OCI-LY3 (cell line): ENCODE measurements around the gene TTC32.

ENCODE experiments used
- H2AFZ ChIP-seq: fragments of 200-600, 300-600 bp; shearing (Covaris generic); 2 replicates; pipeline ENCODE4 v1.6.0; 2014; ENCODE audit warnings: antibody characterized with exemption, low read depth, low read length
- H3K27ac ChIP-seq: fragments of 200-600, 300-600 bp; sonication (generic); 2 replicates; pipeline ENCODE4 v1.5.1; 2014; ENCODE audit warnings: mild to moderate bottlenecking, low read length, moderate library complexity, mixed read lengths
- H3K27me3 ChIP-seq: fragments of 200-600, 300-600 bp; sonication (generic); 2 replicates; pipeline ENCODE4 v1.6.1; 2014; ENCODE audit warnings: low read depth, low read length, mixed read lengths
- H3K36me3 ChIP-seq: fragments of 200-600, 300-600 bp; sonication (generic); replicated peaks from 2 replicates; pipeline ENCODE3; 2014; ENCODE audit warnings: low read depth, low read length, mixed read lengths
- H3K4me1 ChIP-seq: fragments of 300-600, 200-600 bp; sonication (generic); 2 replicates; pipeline ENCODE4 v1.6.1; 2014; ENCODE audit warnings: low read length, mixed read lengths
- H3K4me2 ChIP-seq: fragments of 200-600, 300-600 bp; sonication (generic); 2 replicates; pipeline ENCODE4 v1.6.1; 2014; ENCODE audit warnings: low read length, mixed read lengths
- H3K4me3 ChIP-seq: fragments of 300-600, 200-600 bp; sonication (generic); 2 replicates; pipeline ENCODE4 v1.5.1; 2014; ENCODE audit warnings: antibody characterized with exemption, mild to moderate bottlenecking, low read length, moderate library complexity
- H3K79me2 ChIP-seq: fragments of 300-600, 200-600 bp; shearing (Covaris generic); 2 replicates; pipeline ENCODE4 v1.6.1; 2014; ENCODE audit warnings: mild to moderate bottlenecking, low read length, mixed read lengths
- H3K9ac ChIP-seq: fragments of 300-600, 200-600 bp; shearing (Covaris generic); 2 replicates; pipeline ENCODE4 v1.6.0; 2014; ENCODE audit warnings: mild to moderate bottlenecking, low read length, moderate library complexity
- H3K9me3 ChIP-seq: fragments of 200-600, 300-600 bp; shearing (Covaris generic); 2 replicates; pipeline ENCODE4 v1.6.1; 2014; ENCODE audit warnings: low read length, mixed read lengths; ENCODE audit not compliant: insufficient read depth
- H4K20me1 ChIP-seq: fragments of 200-600, 300-600 bp; sonication (generic); 2 replicates; pipeline ENCODE4 v1.6.1; 2016; ENCODE audit warnings: low read length, mixed read lengths; ENCODE audit not compliant: insufficient read depth
- CTCF ChIP-seq: fragments of 200-600, 300-600 bp; sonication (generic); IDR thresholded peaks from 2 replicates; pipeline ENCODE4 v1.5.1; 2014; ENCODE audit warnings: antibody characterized with exemption, low read length, low read depth
- EZH2phosphoT487 ChIP-seq: fragments of 200-600 bp; shearing (Covaris generic); IDR thresholded peaks from 2 replicates; pipeline ENCODE4 v1.6.1; 2018; ENCODE audit warnings: antibody characterized with exemption, mixed run types, low read depth

The TTC32 gene

GRCh38 chr2:19859565-19859964 is 42.2 kb downstream of the TTC32 start:
- H4K20me1 ChIP-seq = no peaks in the 10 kb centered on the region
- H3K27me3 ChIP-seq = no peaks in the 10 kb centered on the region
- no peaks in the 10 kb centered on the region for H3K79me2 ChIP-seq
- TF ChIP-seq EZH2phosphoT487 (no peak), CTCF (no peak)
- peaks cover 23% of the 10 kb centered on the region for H3K4me1 ChIP-seq
- H3K4me2 ChIP-seq = no peak overlapping the region
- no peak overlapping the region for H3K27ac ChIP-seq
- H3K9me3 ChIP-seq = no peaks in the 10 kb centered on the region
- H3K4me3 ChIP-seq = no peak overlapping the region
- no peak overlapping the region for H2AFZ ChIP-seq
- no peak overlapping the region for H3K9ac ChIP-seq
- no peaks in the 10 kb centered on the region for H3K36me3 ChIP-seq

GRCh38 chr2:19857806-19858205 is 44.0 kb downstream of the TTC32 start:
- TF ChIP-seq EZH2phosphoT487 = no peak
- no peak for TF ChIP-seq CTCF
- no peaks in the 10 kb centered on the region for H3K36me3 ChIP-seq
- H3K4me1 ChIP-seq = peaks cover 7% of the 10 kb centered on the region
- H3K27me3 ChIP-seq = no peaks in the 10 kb centered on the region
- H3K79me2 ChIP-seq = no peaks in the 10 kb centered on the region
- H3K4me2 ChIP-seq = no peak overlapping the region
- H2AFZ ChIP-seq = no peak overlapping the region
- no peak overlapping the region for H3K9ac ChIP-seq
- H3K27ac ChIP-seq = no peak overlapping the region
- no peak overlapping the region for H3K4me3 ChIP-seq
- H3K9me3 ChIP-seq = no peaks in the 10 kb centered on the region
- H4K20me1 ChIP-seq = no peaks in the 10 kb centered on the region

GRCh38 chr2:19857100-19857499 is 44.7 kb downstream of the TTC32 start:
- no peaks in the 10 kb centered on the region for H4K20me1 ChIP-seq
- no peak for TF ChIP-seq EZH2phosphoT487
- no peak for TF ChIP-seq CTCF
- H3K36me3 ChIP-seq = no peaks in the 10 kb centered on the region
- H3K4me1 ChIP-seq = peaks cover 5% of the 10 kb centered on the region
- H3K9ac ChIP-seq = no peak overlapping the region
- H3K79me2 ChIP-seq = no peaks in the 10 kb centered on the region
- no peak overlapping the region for H2AFZ ChIP-seq
- H3K27me3 ChIP-seq = no peaks in the 10 kb centered on the region
- peak overlapping the region; percentile 27; the same call in 1 of the 2 replicates for H3K4me2 ChIP-seq
- H3K9me3 ChIP-seq = no peaks in the 10 kb centered on the region
- H3K4me3 ChIP-seq = no peak overlapping the region
- H3K27ac ChIP-seq = no peak overlapping the region

- no peaks in the 10 kb centered on the region for H3K9me3 ChIP-seq
- H4K20me1 ChIP-seq = no peaks in the 10 kb centered on the region
- no peaks in the 10 kb centered on the region for H3K27me3 ChIP-seq
- TF ChIP-seq CTCF = no peak
- TF ChIP-seq EZH2phosphoT487 = no peak
- peaks cover 5% of the 10 kb centered on the region for H3K4me1 ChIP-seq
- no peak overlapping the region for H3K27ac ChIP-seq
- no peak overlapping the region for H3K4me3 ChIP-seq
- no peak overlapping the region for H3K4me2 ChIP-seq
- H3K79me2 ChIP-seq = no peaks in the 10 kb centered on the region
- H3K9ac ChIP-seq = no peak overlapping the region
- H2AFZ ChIP-seq = no peak overlapping the region
- H3K36me3 ChIP-seq = no peaks in the 10 kb centered on the region
Measured at GRCh38 chr2:19855542-19856431, 46.0 kb downstream of the TTC32 start.
